ENCODE results near the gene EMP1.

EMP1 gene

GRCh38 chr12:13198241-13198640 lies 1.7 kb downstream of the EMP1 start:
- no peak for DNase-seq

GRCh38 chr12:13198876-13199275 lies 2.4 kb downstream of the EMP1 start:
- peak; percentile 59 for DNase-seq

GRCh38 chr12:13199592-13199991 lies 3.1 kb downstream of the EMP1 start:
- no peak for DNase-seq

GRCh38 chr12:13200841-13201240 lies 4.3 kb downstream of the EMP1 start:
- no peak for DNase-seq

- DNase-seq: no peak
Observed at GRCh38 chr12:13203034-13203922, 6.8 kb downstream of the EMP1 start.

- DNase-seq: no peak
Observed at GRCh38 chr12:13204428-13204827, 7.9 kb downstream of the EMP1 start.

GRCh38 chr12:13205809-13206559 lies 9.5 kb downstream of the EMP1 start:
- DNase-seq: peak; percentile 99

GRCh38 chr12:13206560-13206897 lies 10.0 kb downstream of the EMP1 start:
- DNase-seq: no peak

- peak; percentile 40 for DNase-seq
Observed at GRCh38 chr12:13208533-13209435, 12.3 kb downstream of the EMP1 start.

GRCh38 chr12:13209436-13210235 lies 13.1 kb downstream of the EMP1 start:
- DNase-seq: no peak

GRCh38 chr12:13210236-13211190 lies 14.0 kb downstream of the EMP1 start:
- DNase-seq: no peak

GRCh38 chr12:13211191-13211858 lies 14.8 kb downstream of the EMP1 start:
- no peak for DNase-seq

GRCh38 chr12:13211859-13212664 lies 15.5 kb downstream of the EMP1 start:
- peak; percentile 71 for DNase-seq

- DNase-seq: no peak
Observed at GRCh38 chr12:13215056-13215455, 18.5 kb downstream of the EMP1 start.

GRCh38 chr12:13218641-13219040 lies 22.1 kb downstream of the EMP1 start:
- no peak for DNase-seq

- no peak for DNase-seq
Observed at GRCh38 chr12:13219320-13219719, 22.8 kb downstream of the EMP1 start.

GRCh38 chr12:13220838-13221237 lies 24.3 kb downstream of the EMP1 start:
- DNase-seq: peak; percentile 76

GRCh38 chr12:13222076-13222475 lies 25.6 kb downstream of the EMP1 start:
- no peak for DNase-seq

- DNase-seq: peak; percentile 74
Observed at GRCh38 chr12:13223179-13223804, 26.8 kb downstream of the EMP1 start.
